Measurements from ENCODE around the gene BPGM.

DNA sequence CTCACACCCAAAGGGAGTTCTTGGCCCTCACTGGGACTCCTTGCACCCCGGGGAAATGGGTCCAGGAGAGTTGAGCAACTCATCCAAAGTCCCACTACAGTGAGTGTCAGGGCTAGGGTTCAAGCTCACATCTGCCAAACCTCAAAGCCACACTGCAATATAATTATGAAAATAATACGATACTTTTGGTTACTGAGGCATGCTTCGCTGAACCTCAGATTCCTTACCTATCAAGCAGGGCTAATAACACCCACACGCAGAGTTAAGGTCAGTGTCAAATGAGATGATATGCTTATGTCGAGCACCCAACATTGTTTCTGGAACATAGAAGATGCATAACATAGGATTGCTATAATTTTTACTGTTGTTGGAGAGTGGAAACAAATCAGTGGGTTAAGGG is 58.2 kb downstream of the BPGM start:
- TF ChIP-seq EP300 (IDR thresholded peaks at IDR 0.05) (no peak), POLR2A (IDR thresholded peaks at IDR 0.05) (no peak)
- TF ChIP-seq, protein P1, sequence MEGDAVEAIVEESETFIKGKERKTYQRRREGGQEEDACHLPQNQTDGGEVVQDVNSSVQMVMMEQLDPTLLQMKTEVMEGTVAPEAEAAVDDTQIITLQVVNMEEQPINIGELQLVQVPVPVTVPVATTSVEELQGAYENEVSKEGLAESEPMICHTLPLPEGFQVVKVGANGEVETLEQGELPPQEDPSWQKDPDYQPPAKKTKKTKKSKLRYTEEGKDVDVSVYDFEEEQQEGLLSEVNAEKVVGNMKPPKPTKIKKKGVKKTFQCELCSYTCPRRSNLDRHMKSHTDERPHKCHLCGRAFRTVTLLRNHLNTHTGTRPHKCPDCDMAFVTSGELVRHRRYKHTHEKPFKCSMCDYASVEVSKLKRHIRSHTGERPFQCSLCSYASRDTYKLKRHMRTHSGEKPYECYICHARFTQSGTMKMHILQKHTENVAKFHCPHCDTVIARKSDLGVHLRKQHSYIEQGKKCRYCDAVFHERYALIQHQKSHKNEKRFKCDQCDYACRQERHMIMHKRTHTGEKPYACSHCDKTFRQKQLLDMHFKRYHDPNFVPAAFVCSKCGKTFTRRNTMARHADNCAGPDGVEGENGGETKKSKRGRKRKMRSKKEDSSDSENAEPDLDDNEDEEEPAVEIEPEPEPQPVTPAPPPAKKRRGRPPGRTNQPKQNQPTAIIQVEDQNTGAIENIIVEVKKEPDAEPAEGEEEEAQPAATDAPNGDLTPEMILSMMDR (IDR thresholded peaks at IDR 0.05) = no peak

Data from suprapubic skin (tissue), 3 donors.